Mesendoderm (in vitro differentiated cells): ENCODE data around the gene GHRH.

ENCODE experiments used
- DNase-seq: peaks from one replicate; pipeline ENCODE4 v3.0.0; 2013
- H2AK5ac ChIP-seq: 2 replicates; pipeline ENCODE4 v1.6.1; 2013; ENCODE audit warnings: low read length, inconsistent platforms
- H2BK120ac ChIP-seq: 2 replicates; pipeline ENCODE4 v1.6.1; 2013; ENCODE audit warnings: low read depth, mild to moderate bottlenecking, low read length, moderate library complexity, mixed read lengths
- H2BK15ac ChIP-seq: replicated peaks from 2 replicates; pipeline ENCODE4 v1.6.1; 2013; ENCODE audit warnings: low read depth, mild to moderate bottlenecking, moderate library complexity
- H2BK5ac ChIP-seq: 2 replicates; pipeline ENCODE4 v1.6.1; 2013; ENCODE audit warnings: low read length, inconsistent platforms
- H3K18ac ChIP-seq: 2 replicates; pipeline ENCODE4 v1.6.1; 2013; ENCODE audit warnings: mild to moderate bottlenecking, low read length, mixed read lengths
- H3K23ac ChIP-seq: one replicate; pipeline ENCODE4 v1.6.1; 2013; ENCODE audit warnings: low read length
- H3K27ac ChIP-seq: 2 replicates; pipeline ENCODE4 v1.5.1; 2013; ENCODE audit warnings: low read depth, mild to moderate bottlenecking, inconsistent platforms, low read length, moderate library complexity
- H3K27me3 ChIP-seq: 2 replicates; pipeline ENCODE4 v1.6.1; 2013; ENCODE audit warnings: low read length, control low read depth, mild to moderate bottlenecking, inconsistent platforms; ENCODE audit not compliant: insufficient read depth, poor library complexity
- H3K36me3 ChIP-seq: 2 replicates; pipeline ENCODE4 v1.6.1; 2013; ENCODE audit warnings: low read length, inconsistent platforms; ENCODE audit not compliant: control insufficient read depth, insufficient read depth
- H3K4ac ChIP-seq: one replicate; pipeline ENCODE4 v1.6.1; 2013; ENCODE audit warnings: low read depth, mild to moderate bottlenecking, low read length, moderate library complexity
- H3K4me1 ChIP-seq: 2 replicates; pipeline ENCODE4 v1.6.1; 2013; ENCODE audit warnings: low read depth, low read length, inconsistent platforms; ENCODE audit not compliant: control insufficient read depth
- H3K4me2 ChIP-seq: 2 replicates; pipeline ENCODE4 v1.6.1; 2013; ENCODE audit warnings: low read length
- H3K4me3 ChIP-seq: 2 replicates; pipeline ENCODE4 v1.5.1; 2013; ENCODE audit warnings: mild to moderate bottlenecking, low read length
- H3K56ac ChIP-seq: one replicate; pipeline ENCODE4 v1.6.1; 2013; ENCODE audit warnings: low read length
- H3K79me1 ChIP-seq: 2 replicates; pipeline ENCODE4 v1.6.1; 2013; ENCODE audit warnings: low read length, inconsistent platforms
- H3K79me2 ChIP-seq: 2 replicates; pipeline ENCODE4 v1.6.1; 2013; ENCODE audit warnings: mild to moderate bottlenecking, low read length; ENCODE audit not compliant: control insufficient read depth, insufficient read depth
- H3K9ac ChIP-seq: 2 replicates; pipeline ENCODE4 v1.6.1; 2013; ENCODE audit warnings: low read length, inconsistent platforms
- H4K5ac ChIP-seq: one replicate; pipeline ENCODE4 v1.6.1; 2013; ENCODE audit warnings: low read length
- H4K8ac ChIP-seq: one replicate; pipeline ENCODE4 v1.6.1; 2013; ENCODE audit warnings: low read depth, mild to moderate bottlenecking, control low read depth, low read length, moderate library complexity
- WGBS: extraction: QIAGEN DNeasy Blood & Tissue Kit; methylation state at CpG from one replicate; pipeline ENCODE4 v1.1.7; 2013; ENCODE audit warnings: low lambda C conversion rate, missing lambda C conversion rate; ENCODE audit not compliant: insufficient coverage; ENCODE audit errors: extremely low coverage; 5-methylcytosine and 5-hydroxymethylcytosine counted together

Gene GHRH

GRCh38 chr20:37251825-37252477 lies 9.7 kb downstream of the GHRH start:
- Histone ChIP-seq H3K36me3 (no peaks in the 10 kb centered on the region), H3K27ac (peak overlapping the region; percentile 0), H3K4me3 (no peak overlapping the region), H4K8ac (no peak overlapping the region), H3K23ac (no peak overlapping the region), H3K18ac (no peak overlapping the region), H3K4me1 (no peaks in the 10 kb centered on the region), H3K9ac (no peak overlapping the region), H4K5ac (no peak overlapping the region), H3K4ac (no peak overlapping the region), H3K79me2 (no peaks in the 10 kb centered on the region), H2AK5ac (no peak overlapping the region), H3K27me3 (no peaks in the 10 kb centered on the region), H2BK120ac (no peak overlapping the region), H3K56ac (no peak overlapping the region), H2BK15ac (no peak overlapping the region), H3K4me2 (no peak overlapping the region), H2BK5ac (no peak overlapping the region), H3K79me1 (no peaks in the 10 kb centered on the region)
- WGBS, result no CpG with 5 or more reads among the region's 15 CpGs
- DNase-seq, result peak; percentile 74

- Histone ChIP-seq H3K4me1 (no peaks in the 10 kb centered on the region), H2BK5ac (no peak overlapping the region), H4K8ac (no peak overlapping the region), H4K5ac (no peak overlapping the region), H3K4ac (no peak overlapping the region), H3K4me2 (no peak overlapping the region), H3K27ac (no peak overlapping the region), H3K79me2 (no peaks in the 10 kb centered on the region), H2BK120ac (no peak overlapping the region), H3K23ac (no peak overlapping the region), H2BK15ac (no peak overlapping the region), H2AK5ac (no peak overlapping the region), H3K56ac (no peak overlapping the region), H3K79me1 (no peaks in the 10 kb centered on the region), H3K36me3 (peaks cover 3% of the 10 kb centered on the region), H3K18ac (no peak overlapping the region), H3K27me3 (no peaks in the 10 kb centered on the region), H3K9ac (no peak overlapping the region), H3K4me3 (no peak overlapping the region)
- WGBS, result no CpG with 5 or more reads among the region's 2 CpGs
- no peak for DNase-seq
Observed at GRCh38 chr20:37249304-37249703, 12.3 kb downstream of the GHRH start.

- Histone ChIP-seq H3K27ac (no peak overlapping the region), H3K9ac (no peak overlapping the region), H3K4ac (no peak overlapping the region), H3K23ac (no peak overlapping the region), H3K27me3 (no peaks in the 10 kb centered on the region), H2BK15ac (no peak overlapping the region), H2BK5ac (no peak overlapping the region), H3K18ac (no peak overlapping the region), H2AK5ac (no peak overlapping the region), H3K79me2 (no peaks in the 10 kb centered on the region), H2BK120ac (no peak overlapping the region), H3K36me3 (peaks cover 7% of the 10 kb centered on the region), H3K79me1 (no peaks in the 10 kb centered on the region), H3K4me1 (no peaks in the 10 kb centered on the region), H3K4me3 (no peak overlapping the region), H3K4me2 (no peak overlapping the region), H4K8ac (no peak overlapping the region), H3K56ac (no peak overlapping the region), H4K5ac (no peak overlapping the region)
- no peak for DNase-seq
- WGBS, result no CpG with 5 or more reads among the region's 1 CpG
Observed at GRCh38 chr20:37247547-37247946, 14.1 kb downstream of the GHRH start.

GRCh38 chr20:37246736-37247135 lies 14.9 kb downstream of the GHRH start:
- WGBS, result no CpG with 5 or more reads among the region's 5 CpGs

GRCh38 chr20:37245216-37246150 lies 16.1 kb downstream of the GHRH start:
- H2BK120ac ChIP-seq, result no peak overlapping the region
- peak overlapping the region; percentile 71 for H3K27ac ChIP-seq
- H3K27me3 ChIP-seq, result no peaks in the 10 kb centered on the region
- WGBS, result no CpG with 5 or more reads among the region's 25 CpGs
- H2BK5ac ChIP-seq, result no peak overlapping the region
- H3K4me2 ChIP-seq, result no peak overlapping the region
- H3K4ac ChIP-seq, result no peak overlapping the region
- no peak overlapping the region for H3K23ac ChIP-seq
- no peaks in the 10 kb centered on the region for H3K79me1 ChIP-seq
- no peak for DNase-seq
- H3K4me1 ChIP-seq, result no peaks in the 10 kb centered on the region
- H4K8ac ChIP-seq, result no peak overlapping the region
- no peak overlapping the region for H4K5ac ChIP-seq
- peaks cover 15% of the 10 kb centered on the region for H3K36me3 ChIP-seq
- no peak overlapping the region for H2AK5ac ChIP-seq
- H3K18ac ChIP-seq, result no peak overlapping the region
- H3K4me3 ChIP-seq, result no peak overlapping the region
- no peak overlapping the region for H3K56ac ChIP-seq
- H3K9ac ChIP-seq, result no peak overlapping the region
- H2BK15ac ChIP-seq, result no peak overlapping the region
- H3K79me2 ChIP-seq, result no peaks in the 10 kb centered on the region

More at GRCh38 chr20:37246736-37247135, 14.9 kb downstream of the GHRH start:
- no peaks in the 10 kb centered on the region for H3K79me1 ChIP-seq
- no peaks in the 10 kb centered on the region for H3K4me1 ChIP-seq
- no peak overlapping the region for H3K4me3 ChIP-seq
- H3K36me3 ChIP-seq, result peaks cover 10% of the 10 kb centered on the region
- H2BK120ac ChIP-seq, result no peak overlapping the region
- no peak overlapping the region for H2AK5ac ChIP-seq
- H4K5ac ChIP-seq, result no peak overlapping the region
- no peak overlapping the region for H3K4ac ChIP-seq
- no peak overlapping the region for H3K9ac ChIP-seq
- H3K79me2 ChIP-seq, result no peaks in the 10 kb centered on the region
- H3K27me3 ChIP-seq, result no peaks in the 10 kb centered on the region
- no peak for DNase-seq
- no peak overlapping the region for H2BK15ac ChIP-seq
- H3K18ac ChIP-seq, result no peak overlapping the region
- no peak overlapping the region for H3K27ac ChIP-seq
- no peak overlapping the region for H3K23ac ChIP-seq
- H4K8ac ChIP-seq, result no peak overlapping the region
- no peak overlapping the region for H2BK5ac ChIP-seq
- no peak overlapping the region for H3K4me2 ChIP-seq
- no peak overlapping the region for H3K56ac ChIP-seq
